Common myeloid progenitor, CD34-positive (primary cell): ENCODE results near the gene ARFIP1.
"Not testable (repeated sequence)": the region's sequence is repeated elsewhere in the genome, so short reads cannot be mapped to it uniquely, and the experiment has no call there.

Experiments used
- CTCF ChIA-PET: fragments of 350-600 bp; sonication (Branson Sonifier 250); formaldehyde crosslinking; loops from one replicate; lab custom pipeline; 2021; ENCODE audit warnings: antibody characterized with exemption; lab: Charles Lee
- POLR2A ChIA-PET: fragments of 350-600 bp; sonication (Branson Sonifier 250); formaldehyde crosslinking; loops from one replicate; lab custom pipeline; 2021; ENCODE audit warnings: antibody characterized with exemption; lab: Charles Lee
- DNase-seq, 3 donors: peaks; one replicate each; pipeline versions ENCODE4 v3.0.0 to v3.0.0-alpha.2; 2013
- H3K27ac ChIP-seq, 2 experiments: 1 replicate in 1 of 2; 2 replicates in 1 of 2; pipeline ENCODE4 v1.7.0; 2013; ENCODE audit warnings: inconsistent platforms in 2 of 2, low read length in 2 of 2, mild to moderate bottlenecking in 2 of 2, low read depth in 1 of 2, moderate library complexity in 1 of 2; ENCODE audit not compliant: severe bottlenecking in 2 of 2, insufficient read depth in 1 of 2, poor library complexity in 1 of 2
- H3K27me3 ChIP-seq, 5 experiments: replicated peaks in 2 of 5; 1 replicate in 3 of 5; 2 replicates in 2 of 5; pipeline versions ENCODE4 v1.6.1 to v1.7.0; 2013; ENCODE audit warnings: low read length in 4 of 5, mild to moderate bottlenecking in 2 of 5, moderate library complexity in 2 of 5, inconsistent platforms in 1 of 5; ENCODE audit not compliant: insufficient read depth in 5 of 5, control insufficient read depth in 4 of 5
- H3K36me3 ChIP-seq, 4 experiments: 1 replicate in 2 of 4; 2 replicates in 2 of 4; pipeline versions ENCODE4 v1.6.1 to v1.7.0; 2013; ENCODE audit warnings: low read length in 3 of 4, control low read depth in 1 of 4, mild to moderate bottlenecking in 1 of 4; ENCODE audit not compliant: control insufficient read depth in 4 of 4, insufficient read depth in 4 of 4
- H3K4me1 ChIP-seq, 4 experiments: 1 replicate in 3 of 4; 2 replicates in 1 of 4; pipeline versions ENCODE4 v1.6.1 to v1.7.1; 2013; ENCODE audit warnings: low read length in 3 of 4, mild to moderate bottlenecking in 3 of 4, control low read depth in 1 of 4, inconsistent platforms in 1 of 4, moderate library complexity in 1 of 4; ENCODE audit not compliant: control insufficient read depth in 4 of 4, insufficient read depth in 4 of 4; ENCODE audit errors: control extremely low read depth in 1 of 4
- H3K4me3 ChIP-seq, 7 experiments: 1 replicate in 4 of 7; 2 replicates in 3 of 7; pipeline versions ENCODE4 v1.5.1 to v1.7.0; 2013; ENCODE audit warnings: mild to moderate bottlenecking in 7 of 7, low read length in 6 of 7, moderate library complexity in 6 of 7, inconsistent platforms in 2 of 7, low read depth in 2 of 7, control low read depth in 1 of 7; ENCODE audit not compliant: insufficient read depth in 4 of 7, control insufficient read depth in 1 of 7; ENCODE audit errors: extremely low read depth in 1 of 7
- H3K9me3 ChIP-seq, 5 experiments: 1 replicate in 4 of 5; 2 replicates in 1 of 5; pipeline versions ENCODE4 v1.6.1 to v1.7.1; 2013; ENCODE audit warnings: low read length in 4 of 5, mild to moderate bottlenecking in 2 of 5, inconsistent platforms in 1 of 5, low read depth in 1 of 5, moderate library complexity in 1 of 5; ENCODE audit not compliant: control insufficient read depth in 4 of 5, insufficient read depth in 2 of 5; ENCODE audit errors: control extremely low read depth in 1 of 5
- WGBS: methylation state at CpG from one replicate; pipeline ENCODE4 v1.1.5; 2013; ENCODE audit not compliant: insufficient coverage; 5-methylcytosine and 5-hydroxymethylcytosine counted together

The ARFIP1 gene

DNA sequence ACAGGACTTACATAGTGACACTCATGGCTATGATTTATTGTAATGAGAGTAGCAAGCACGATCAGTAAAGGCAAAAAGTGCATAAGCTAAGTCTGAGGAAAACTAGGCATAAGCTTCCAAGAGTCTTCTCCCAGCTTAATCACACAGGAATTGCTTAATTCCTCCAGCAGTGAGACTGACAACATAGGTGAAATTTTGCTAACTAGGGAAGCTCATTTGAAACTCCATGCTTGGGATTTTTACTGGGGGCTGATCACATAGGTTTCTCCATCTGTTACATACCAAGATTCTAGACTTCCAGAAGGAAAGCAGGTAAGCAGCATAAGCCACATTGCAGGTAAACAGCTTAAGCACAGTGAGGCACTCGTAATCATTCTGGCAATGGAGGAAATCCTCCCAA lies 84.6 kb downstream of the ARFIP1 start:
- WGBS = 100% methylated on average over 2 of the region's 2 CpGs
- no peaks in the 10 kb centered on the region for H3K27me3 ChIP-seq
- DNase-seq = no peak
- no peak overlapping the region for H3K27ac ChIP-seq
- ChIA-PET POLR2A (no interaction called here), CTCF (interaction anchor here (0.8 to 1.2 kb wide), 4 partner anchors 9 to 263 kb away, joined by 3 to 5 read pairs (median 4); no protein-coding TSS in a partner anchor)
- no peaks in the 10 kb centered on the region for H3K9me3 ChIP-seq
- no peak overlapping the region for H3K4me3 ChIP-seq
- peaks cover 0 to 6% (median 0%) of the 10 kb centered on the region in 4 experiments for H3K36me3 ChIP-seq
- H3K4me1 ChIP-seq = no peaks in the 10 kb centered on the region

DNA sequence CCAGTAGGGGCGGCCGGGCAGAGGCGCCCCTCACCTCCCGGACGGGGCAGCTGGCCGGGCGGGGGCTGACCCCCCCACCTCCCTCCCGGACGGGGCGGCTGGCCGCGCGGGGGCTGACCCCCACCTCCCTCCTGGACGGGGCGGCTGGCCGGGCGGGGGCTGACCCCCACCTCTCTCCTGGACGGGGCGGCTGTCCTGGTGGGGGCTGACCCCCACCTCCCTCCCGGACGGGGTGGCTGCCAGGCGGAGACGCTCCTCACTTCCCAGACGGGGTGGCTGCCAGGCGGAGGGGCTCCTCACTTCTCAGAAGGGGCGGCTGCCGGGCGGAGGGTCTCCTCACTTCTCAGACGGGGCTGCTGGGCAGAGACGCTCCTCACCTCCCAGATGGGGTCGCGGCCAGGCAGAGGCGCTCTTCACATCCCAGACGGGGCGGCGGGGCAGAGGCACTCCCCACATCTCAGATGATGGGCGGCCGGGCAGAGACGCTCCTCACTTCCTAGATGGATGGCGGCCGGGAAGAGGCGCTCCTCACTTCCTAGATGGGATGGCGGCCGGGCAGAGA lies 86.8 kb downstream of the ARFIP1 start:
- H3K27ac ChIP-seq, H3K9me3 ChIP-seq, DNase-seq, H3K4me3 ChIP-seq, H3K36me3 ChIP-seq, H3K27me3 ChIP-seq, POLR2A ChIA-PET, CTCF ChIA-PET, H3K4me1 ChIP-seq: not testable (repeated sequence)
- 96% methylated on average over 22 of the region's 44 CpGs for WGBS

DNA sequence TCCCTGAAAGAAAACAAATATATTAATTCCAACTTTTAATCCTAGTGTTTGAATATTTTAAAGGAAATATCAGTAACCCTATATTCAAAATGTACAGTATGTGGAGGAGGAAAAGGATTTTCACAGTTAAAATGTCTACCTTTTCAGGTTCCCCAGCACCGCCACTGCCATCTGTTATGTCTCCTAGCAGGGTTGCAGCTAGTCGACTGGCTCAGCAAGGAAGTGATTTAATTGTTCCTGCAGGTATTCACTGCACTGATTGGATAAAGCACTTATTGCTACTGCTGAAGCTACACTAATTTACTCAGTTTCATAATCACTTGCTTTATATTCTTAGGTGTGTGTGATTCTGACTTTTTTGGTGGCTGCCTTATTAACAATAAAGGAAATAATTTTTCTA lies 90.9 kb downstream of the ARFIP1 start:
- H3K27ac ChIP-seq = no peak overlapping the region
- no peaks in the 10 kb centered on the region for H3K27me3 ChIP-seq
- DNase-seq = no peak
- peaks cover 0 to 2% (median 0%) of the 10 kb centered on the region in 5 experiments for H3K9me3 ChIP-seq
- H3K4me3 ChIP-seq = no peak overlapping the region
- POLR2A ChIA-PET = no interaction called here
- peaks cover 0 to 2% (median under 1%) of the 10 kb centered on the region in 4 experiments for H3K36me3 ChIP-seq
- 100% methylated on average over 2 of the region's 2 CpGs for WGBS
- CTCF ChIA-PET = interaction anchor here (1.0 to 1.4 kb wide), 2 partner anchors 13 to 35 kb away, joined by 3 read pairs; no protein-coding TSS in a partner anchor
- peaks cover 0 to 2% (median 0%) of the 10 kb centered on the region in 4 experiments for H3K4me1 ChIP-seq

DNA sequence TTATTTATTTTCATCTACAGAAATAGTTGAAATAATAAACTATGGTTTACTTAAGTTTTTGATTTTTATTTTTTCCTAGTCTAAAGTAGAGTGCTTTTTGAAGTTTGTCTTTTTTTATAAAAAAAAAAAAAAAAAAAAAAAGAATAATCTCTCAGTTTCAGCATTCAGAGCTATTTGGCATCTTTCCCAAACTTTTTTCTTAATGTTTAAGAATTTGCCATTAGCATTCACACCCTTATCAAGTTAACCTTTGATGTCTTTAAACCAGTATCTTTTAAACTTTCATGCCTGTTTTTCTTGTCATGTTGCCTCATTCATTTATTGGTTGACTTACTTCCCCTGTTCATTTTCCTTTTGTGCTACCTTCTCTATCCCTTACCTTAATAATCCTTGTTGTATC lies 95.5 kb downstream of the ARFIP1 start:
- H3K4me3 ChIP-seq = no peak overlapping the region
- H3K27me3 ChIP-seq = no peaks in the 10 kb centered on the region
- peaks cover 0 to 2% (median 0%) of the 10 kb centered on the region in 4 experiments for H3K4me1 ChIP-seq
- CTCF ChIA-PET = no interaction called here
- no peak overlapping the region for H3K27ac ChIP-seq
- POLR2A ChIA-PET = no interaction called here
- DNase-seq = peak in 1 of 3 donors; percentile 13
- H3K9me3 ChIP-seq = peaks cover 2 to 10% (median 4%) of the 10 kb centered on the region in 5 experiments
- H3K36me3 ChIP-seq = peaks cover 2 to 15% (median 5%) of the 10 kb centered on the region in 4 experiments

DNA sequence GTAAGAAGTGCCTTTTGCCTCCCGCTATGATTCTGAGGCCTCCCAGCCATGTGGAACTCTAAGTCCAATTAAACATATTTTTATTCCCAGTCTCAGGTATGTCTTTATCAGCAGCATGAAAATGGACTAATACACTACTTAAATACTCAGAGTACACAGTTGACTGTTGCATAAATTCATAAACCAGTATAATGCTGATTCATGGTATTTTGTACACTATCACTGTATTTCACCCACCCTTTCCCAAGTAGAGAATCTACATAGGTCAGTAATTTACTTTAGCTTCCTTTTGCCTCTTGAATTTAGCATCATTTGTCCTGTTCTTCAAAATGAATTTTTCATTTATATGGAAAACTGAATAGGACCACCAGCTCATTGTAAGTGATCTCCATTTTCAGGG lies 98.1 kb downstream of the ARFIP1 start:
- H3K9me3 ChIP-seq = peaks cover 2 to 10% (median 4%) of the 10 kb centered on the region in 5 experiments
- POLR2A ChIA-PET = no interaction called here
- no peak for DNase-seq
- no CpG with 5 or more reads among the region's 1 CpG for WGBS
- H3K27ac ChIP-seq = no peak overlapping the region
- H3K4me3 ChIP-seq = no peak overlapping the region
- no peaks in the 10 kb centered on the region for H3K27me3 ChIP-seq
- H3K4me1 ChIP-seq = no peaks in the 10 kb centered on the region
- peaks cover 2 to 18% (median 6%) of the 10 kb centered on the region in 4 experiments for H3K36me3 ChIP-seq
- CTCF ChIA-PET = no interaction called here

DNA sequence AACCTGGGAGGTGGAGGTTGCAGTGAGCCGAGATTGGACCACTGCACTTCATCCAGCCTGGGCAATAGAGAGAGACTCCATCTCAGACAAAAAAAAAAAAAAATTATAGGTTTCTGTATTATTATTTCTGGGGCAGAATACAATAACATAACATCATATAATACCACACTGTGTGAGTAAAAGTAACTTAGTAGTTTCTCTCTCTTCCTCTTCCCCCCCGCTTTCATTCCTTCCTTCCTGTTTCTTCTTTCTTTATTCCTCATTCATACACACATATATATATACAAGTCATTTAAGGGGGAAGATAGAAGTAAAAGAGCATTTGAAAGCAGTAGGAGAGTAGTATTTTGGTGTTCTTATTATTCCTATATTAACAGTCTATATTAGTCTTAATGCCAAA lies 100.5 kb downstream of the ARFIP1 start:
- Histone ChIP-seq H3K36me3 (peaks cover 2 to 23% (median 10%) of the 10 kb centered on the region in 4 experiments), H3K9me3 (peaks cover 2 to 10% (median 4%) of the 10 kb centered on the region in 5 experiments), H3K4me1 (no peaks in the 10 kb centered on the region), H3K4me3 (no peak overlapping the region), H3K27ac (no peak overlapping the region), H3K27me3 (no peaks in the 10 kb centered on the region)
- POLR2A ChIA-PET = no interaction called here
- WGBS = no CpG with 5 or more reads among the region's 2 CpGs
- CTCF ChIA-PET = interaction anchor here (0.8 kb wide), 1 partner anchor 13 kb away, joined by 4 read pairs; no protein-coding TSS in a partner anchor
- DNase-seq = no peak

DNA sequence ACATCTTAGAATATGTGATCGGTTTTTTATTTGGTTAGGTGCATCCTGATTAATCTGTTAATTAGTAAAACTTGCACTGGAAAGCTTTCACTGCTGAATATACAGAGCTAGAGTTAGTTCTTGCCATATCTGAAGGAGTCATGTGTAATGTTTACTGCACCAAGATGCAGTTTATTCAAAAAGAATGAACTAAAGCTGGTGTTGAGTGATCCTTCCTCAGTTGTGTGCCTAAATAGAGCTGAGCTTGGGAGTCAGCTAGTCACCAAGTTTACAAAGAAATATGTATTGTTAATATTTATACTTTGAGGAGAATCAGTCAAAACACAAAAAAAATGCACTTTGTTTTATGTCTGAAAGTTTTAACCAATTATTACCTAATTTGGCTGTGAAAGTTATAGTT lies 102.2 kb downstream of the ARFIP1 start:
- 100% methylated on average over 1 of the region's 1 CpG for WGBS
- POLR2A ChIA-PET = no interaction called here
- peaks cover 0 to 17% (median 9%) of the 10 kb centered on the region in 4 experiments for H3K36me3 ChIP-seq
- H3K27me3 ChIP-seq = no peaks in the 10 kb centered on the region
- DNase-seq = no peak
- no peak overlapping the region for H3K27ac ChIP-seq
- no peaks in the 10 kb centered on the region for H3K4me1 ChIP-seq
- no peak overlapping the region for H3K4me3 ChIP-seq
- CTCF ChIA-PET = interaction anchor here (0.8 to 1.4 kb wide), 3 partner anchors 10 to 198 kb away, joined by 3 to 4 read pairs (median 3); no protein-coding TSS in a partner anchor
- H3K9me3 ChIP-seq = peaks cover 0 to 6% (median 2%) of the 10 kb centered on the region in 5 experiments
